Measurements from ENCODE around the gene SRPK1.
"Not testable (repeated sequence)": the region's sequence is repeated elsewhere in the genome, so short reads cannot be mapped to it uniquely, and the experiment has no call there.

The SRPK1 gene

DNA sequence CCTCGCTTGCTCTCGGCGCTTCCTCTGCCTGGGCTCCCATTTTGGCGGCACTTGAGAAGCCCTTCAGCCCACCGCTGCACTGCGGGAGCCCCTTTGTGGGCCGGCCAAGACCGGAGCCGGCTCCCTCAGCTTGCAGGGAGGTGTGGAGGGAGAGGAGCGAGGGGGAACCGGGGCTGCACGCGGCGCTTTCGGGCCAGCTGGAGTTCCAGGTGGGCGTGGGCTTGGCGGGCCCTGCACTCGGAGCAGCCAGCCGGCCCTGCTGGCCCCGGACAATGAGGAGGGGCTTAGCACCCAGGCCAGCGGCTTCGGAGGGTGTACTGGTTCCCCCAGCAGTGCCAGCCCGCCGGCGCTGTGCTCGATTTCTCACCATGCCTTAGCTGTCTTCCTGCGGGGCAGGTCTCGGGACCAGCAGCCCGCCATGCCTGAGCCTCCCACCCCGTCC is 10.2 kb upstream of the SRPK1 start:
- no peak for DNase-seq

DNA sequence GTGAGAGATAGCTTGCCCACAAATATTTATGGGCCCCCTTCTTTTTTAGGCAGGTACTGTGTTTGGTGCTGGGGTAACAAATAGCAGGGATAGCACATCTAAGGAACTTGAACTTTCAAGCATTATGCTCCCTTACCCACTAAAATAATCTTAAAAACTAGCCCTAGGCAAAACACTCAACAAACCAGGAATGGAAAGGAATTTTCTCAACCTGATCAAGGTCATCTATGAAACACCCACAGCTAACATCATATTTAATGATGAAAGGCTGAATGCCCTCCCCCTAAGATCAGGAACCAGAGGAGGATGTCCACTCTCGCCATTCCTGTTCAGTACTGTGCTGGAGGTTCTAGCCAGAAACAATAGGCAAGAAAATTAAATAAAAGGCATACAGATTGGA is 8.7 kb upstream of the SRPK1 start:
- no peak for DNase-seq

DNA sequence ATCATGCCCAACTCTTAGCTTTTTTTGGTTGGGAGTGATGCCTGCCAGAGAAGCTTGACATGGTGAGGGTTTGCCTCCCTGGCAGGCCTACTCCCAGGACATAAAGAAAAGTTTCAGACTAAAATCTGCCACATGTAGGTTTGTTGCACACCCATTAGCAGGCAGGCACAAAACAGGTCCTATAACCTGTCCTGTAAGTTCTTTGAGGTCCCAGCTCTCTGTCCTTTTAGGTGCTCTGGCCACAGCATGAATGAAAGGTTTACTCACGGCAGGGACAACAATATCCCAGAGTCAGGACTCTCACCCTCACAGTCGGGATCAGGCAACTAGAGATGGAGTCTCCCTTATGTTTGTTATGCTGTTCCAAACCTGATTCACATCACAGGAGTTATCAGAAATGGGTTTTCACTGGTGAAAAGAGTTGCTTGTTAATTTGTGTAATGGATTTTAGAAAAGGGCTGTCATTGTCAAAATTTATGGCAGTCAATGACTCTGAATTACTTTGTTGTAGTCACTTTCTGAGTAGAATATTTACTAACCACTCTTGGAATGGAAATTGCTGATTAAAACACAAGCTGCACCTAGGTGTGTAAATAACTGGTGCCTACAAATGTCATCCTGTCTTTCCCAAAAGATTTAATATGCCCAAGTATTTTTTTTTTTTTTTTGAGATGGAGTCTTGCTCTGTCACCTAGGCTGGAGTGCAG is 5.8 kb upstream of the SRPK1 start:
- DNase-seq = no peak

DNA sequence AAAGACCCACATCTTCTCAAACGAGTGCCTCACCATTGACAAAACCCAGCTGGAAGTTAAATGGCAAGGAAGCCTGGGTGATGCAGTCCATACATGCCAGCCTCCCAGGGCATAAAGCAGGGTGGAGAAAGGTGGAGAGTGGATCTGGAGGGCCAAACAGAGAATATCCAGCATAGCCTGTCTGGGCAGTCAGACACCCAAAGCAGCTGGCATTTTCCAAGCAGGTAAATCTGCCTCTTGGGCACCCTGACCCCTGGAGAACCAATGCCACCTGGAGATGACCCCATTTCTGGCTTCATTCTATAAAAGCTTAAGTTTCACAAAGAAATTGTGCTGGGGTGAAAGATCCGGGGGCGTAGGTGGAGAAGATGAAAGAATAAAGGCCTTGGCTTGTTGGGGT is 5.1 kb upstream of the SRPK1 start:
- no peak for DNase-seq

DNA sequence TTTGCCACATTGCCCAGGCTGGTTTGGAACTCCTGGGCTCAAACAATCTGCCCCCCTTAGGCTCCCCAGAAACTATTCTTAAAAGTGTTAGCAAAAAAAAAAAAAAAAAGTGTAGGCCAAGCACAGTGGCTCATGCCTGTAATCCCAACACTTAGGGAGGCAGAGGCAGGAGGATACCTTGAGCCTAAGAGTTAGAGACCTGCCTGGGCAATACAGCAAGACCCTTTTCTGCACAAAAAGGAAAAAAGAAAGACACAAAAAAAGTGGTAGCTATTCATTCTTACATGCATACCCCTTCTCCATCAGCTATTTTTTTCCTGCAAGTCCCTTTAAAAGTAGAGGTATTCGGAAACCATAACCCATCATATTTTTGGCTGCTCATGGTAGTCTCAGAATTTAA is 3.2 kb upstream of the SRPK1 start:
- DNase-seq = no peak

DNA sequence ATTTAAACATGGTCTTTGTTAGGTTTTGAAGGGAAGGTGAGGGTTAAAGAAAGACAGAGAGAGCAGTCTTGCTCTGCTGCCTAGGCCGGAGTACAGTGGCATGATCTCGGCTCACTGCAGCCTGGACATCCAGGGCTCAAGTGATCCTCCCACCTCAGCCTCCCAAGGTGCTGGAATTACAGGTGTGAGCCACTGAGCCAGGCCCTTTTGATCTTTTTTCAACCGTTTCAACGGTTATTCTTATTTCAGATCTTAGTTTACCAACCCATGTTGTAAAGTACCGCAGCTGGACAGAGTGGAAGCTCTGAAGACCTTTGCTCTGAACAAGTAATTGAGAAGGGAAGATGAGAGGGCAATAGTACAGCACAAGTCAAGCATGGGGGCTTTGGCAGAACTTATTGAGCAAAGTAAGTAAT is 1.2 kb upstream of the SRPK1 start:
- DNase-seq = no peak

DNA sequence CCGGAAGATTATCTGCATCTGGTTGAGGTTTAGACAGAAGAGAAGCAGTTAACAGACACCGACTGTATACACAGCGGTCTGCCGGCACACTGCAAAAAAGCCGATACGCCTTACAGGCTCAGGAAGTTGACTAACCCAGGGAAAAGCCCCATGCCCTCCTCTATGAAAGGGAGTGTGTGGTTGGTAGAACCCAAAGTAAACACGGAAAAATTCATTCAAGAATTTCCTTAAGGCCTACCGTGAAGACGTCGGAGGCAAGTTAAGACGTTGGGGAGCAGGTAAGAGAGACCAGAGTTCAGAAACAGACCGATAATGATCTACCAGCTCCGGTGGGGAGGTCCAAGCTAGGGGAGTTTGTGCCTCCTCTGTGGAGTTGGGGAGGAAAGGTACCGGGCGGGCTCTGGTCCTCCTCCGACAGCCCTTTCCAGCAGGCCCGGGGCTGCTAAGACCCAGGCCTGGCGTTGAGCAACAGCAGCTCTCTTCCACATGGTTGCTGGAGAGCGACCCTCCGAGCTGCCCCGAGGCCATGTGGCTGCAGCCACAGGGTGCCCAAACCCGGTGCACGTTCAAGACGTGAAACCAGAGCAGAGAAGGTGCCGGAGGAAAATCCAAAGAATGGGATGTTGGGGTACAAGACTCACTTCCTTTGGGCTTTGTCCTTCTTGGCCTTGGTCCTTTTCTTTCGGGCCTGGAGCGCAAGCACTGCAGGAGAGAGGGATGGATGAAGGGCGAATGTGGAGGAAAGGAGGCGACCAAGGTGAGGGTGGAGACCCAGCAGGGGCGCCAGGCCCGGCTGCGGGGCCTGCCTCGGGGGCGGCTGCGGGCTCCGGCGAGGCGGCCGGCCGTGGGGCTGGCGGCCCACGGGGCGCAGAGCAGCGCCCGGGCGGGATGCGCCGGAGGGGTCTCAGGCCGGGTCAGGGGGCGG is 809 bp downstream of the SRPK1 start:
- peak in 10 of 14 donors; percentile 3 to 39 (median 26) for DNase-seq

DNA sequence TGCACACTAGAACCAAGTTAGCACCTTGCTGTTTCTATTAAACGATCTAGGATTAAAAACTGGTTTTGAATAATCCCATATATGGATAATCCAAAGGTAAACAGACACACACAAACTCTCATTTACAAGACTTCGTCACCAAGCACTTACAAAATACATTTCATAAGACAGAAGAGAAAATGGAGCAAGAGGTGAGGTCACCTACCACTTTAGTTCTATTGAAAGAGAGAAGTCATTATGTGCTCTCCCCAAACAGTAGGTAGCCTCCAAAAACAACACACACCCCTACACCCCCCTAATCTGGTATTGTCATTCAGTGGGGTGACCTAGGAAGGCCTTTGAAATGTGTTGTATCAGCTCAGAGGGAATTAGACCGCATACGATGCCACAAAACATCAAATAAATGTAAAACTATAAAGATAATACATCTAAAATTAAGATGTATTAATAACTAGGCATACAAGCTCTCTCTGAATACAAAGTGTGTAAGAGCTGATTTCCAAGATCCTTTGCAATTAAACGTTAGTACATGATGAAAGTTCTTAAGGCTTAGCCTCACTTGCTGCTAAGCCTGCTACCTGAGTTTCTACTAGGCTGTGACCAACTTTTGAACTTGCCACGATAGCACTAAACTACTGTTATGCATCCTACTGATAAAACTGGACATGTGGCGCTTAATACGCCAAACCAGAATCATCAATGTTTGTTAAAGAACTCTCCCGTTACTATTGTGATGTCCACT is 1.6 kb downstream of the SRPK1 start:
- peak in 1 of 14 donors; percentile 19 for DNase-seq

DNA sequence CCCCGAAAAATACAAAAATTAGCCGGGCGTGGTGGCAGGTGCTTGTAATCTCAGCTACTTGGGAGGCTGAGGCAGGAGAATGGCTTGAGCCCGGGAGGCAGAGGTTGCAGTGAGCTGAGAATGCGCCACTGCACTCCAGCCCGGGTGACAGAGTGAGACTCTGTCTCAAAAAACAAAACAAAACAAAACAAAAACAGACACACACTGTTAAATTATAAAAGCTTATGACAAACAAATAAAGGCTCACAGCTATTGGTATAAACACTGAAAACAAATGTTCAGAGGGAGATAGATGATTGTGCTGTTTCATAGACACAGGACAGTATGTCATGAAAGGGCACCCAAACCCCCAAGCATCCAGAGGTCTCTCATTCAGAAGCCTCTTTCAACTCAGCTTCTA is 4.0 kb downstream of the SRPK1 start:
- not testable (repeated sequence) for DNase-seq

DNA sequence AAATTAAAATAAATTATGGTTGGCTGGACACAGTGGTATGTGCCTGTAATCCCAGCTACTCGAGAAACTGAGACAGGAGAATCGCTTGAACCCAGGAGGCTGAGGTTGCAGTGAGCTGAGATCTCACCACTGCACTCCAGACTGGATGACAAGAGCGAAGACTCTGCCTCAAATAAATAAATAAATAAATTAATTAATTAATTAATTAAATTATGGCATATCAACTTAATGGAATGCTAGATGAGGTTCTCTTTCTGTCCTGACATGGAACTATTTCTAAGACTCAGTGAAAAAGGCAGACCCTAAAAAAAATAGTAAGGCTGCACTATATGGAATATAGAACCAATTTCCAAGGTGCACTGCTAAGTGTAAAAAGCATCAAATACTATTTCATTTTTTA is 4.8 kb downstream of the SRPK1 start:
- DNase-seq = no peak

DNA sequence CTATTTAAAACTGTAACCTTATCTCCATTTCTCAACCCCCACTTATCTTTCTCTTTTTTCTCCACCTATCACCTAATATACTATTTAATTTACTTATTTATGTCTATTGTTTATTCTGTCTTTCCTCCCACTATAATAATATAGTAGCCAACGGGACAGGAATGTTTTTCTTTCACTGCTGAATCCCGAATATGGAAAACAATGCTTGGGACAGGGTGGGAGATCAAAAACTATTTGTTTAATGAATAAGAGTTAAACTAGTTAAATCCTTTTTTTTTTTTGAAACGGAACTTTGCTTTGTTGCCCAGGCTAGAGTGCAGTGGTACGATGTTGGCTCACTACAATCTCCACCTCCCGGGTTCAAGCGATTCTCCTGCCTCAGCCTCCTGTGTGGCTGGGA is 6.4 kb downstream of the SRPK1 start:
- no peak for DNase-seq

DNA sequence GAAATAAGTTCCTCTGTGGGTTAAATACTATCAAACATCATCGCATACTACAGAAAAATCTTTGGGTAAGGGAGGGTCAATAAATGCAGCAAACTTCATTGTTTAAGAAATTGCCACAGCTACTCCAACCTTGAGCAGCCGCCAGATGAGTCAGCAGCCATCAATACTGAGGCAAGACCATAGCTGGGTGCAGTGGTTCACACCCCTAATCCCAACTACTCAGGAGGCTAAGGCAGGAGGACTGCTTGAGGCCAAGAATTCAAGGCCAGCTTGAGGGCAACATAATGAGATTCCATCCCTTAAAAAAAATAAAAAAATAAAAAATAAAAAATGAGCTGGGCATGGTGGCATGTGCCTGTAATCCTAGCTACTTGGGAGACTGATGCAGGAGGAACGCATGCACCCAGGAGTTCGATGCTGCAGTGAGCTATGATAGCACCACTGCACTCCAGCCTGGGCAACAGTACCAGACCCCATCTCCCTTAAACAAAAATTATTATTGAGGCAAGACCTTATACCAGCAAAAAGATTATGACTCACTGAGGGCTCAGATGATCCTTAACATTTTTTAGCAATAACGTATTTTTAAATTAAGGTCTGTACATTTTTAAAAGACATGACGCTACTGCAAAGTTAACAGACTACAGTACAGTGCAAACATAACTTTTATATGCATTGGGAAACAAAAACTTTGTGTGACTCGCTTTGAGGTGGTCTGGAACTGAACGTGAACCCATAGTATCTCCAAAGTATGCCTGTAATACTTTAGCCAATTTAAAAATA is 8.8 kb downstream of the SRPK1 start:
- no peak for DNase-seq

DNA sequence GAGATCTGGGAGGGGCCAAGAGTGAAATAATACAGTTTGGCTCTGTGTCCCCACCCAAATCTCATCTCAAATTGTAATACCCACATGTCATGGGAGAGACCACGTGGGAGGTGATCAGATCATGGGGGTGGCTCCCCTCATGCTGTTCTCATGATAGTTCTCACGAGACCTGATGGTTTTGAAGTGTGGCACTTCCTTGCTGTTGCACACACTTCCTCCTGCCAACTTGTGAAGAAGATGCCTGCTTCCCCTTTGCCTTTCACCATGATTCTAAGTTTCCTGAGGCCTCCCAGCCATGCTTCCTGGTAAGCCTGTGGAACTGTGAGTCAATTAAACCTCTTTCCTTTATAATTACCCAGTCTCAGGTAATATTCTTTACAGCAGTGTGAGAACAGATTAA is 11.3 kb downstream of the SRPK1 start:
- DNase-seq = not testable (repeated sequence)

DNA sequence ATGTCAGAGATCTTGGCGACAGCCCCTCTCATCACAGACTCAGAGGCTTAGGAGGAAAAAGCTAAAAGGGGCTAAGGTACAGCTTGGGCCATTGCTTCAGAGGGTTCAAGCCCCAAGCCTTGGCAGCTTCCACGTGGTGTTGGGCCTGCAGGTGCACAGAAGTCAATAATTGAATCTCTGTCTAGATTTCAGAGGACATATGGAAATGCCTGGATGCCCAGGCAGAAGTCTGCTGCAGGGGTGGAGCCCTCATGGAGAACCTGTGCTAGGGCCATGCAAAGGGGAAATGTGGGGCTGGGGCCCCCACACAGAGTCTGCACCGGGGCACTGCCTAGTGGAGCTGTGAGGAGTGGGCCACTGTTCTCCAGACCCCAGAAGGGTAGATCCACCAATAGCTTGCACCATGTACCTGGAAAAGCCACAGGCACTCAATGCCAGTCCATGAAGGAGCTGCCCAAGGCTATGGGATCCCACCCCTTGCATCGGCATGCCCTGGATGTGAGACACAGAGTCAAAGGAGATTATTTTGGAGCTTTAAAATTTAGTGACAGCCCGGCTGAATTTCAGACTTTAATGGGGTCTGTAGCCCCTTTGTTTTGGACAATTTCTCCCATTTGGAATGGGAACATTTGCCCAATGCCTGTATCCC is 12.0 kb downstream of the SRPK1 start:
- DNase-seq = not testable (repeated sequence)

DNA sequence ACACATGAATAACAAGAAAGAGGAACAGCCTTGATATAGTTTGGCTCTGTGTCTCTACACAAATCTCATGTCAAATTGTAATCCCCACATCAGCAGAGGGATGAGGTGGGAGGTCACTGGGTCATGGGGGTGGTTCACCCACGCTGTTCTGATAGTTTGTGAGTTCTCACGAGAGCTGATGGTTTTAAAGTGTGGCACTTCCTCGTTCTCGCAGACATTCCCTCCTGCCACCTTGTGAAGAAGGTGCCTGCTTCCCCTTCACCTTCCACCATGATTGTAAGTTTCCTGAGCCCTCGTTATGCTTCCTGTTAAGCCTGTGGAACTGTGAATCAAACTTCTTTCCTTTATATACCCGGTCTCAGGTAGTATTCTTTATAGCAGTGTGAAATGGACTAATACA is 13.1 kb downstream of the SRPK1 start:
- no peak for DNase-seq

DNA sequence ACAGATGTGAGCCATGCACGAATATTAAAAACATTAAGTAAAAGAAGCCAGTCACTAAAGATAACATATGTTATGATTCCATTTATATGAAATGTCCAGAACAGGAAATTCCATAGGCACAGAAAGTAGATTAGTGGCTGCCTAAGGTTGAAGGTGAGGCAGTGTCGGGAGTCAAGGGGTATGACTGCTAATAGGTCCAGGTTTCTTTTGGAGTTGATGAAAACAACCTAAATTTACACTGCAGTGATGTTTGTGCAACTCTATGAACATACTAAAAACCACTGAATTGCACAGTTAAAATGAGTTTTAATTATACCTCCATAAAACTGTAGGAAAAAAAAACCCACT is 14.4 kb downstream of the SRPK1 start:
- no peak for DNase-seq

DNA sequence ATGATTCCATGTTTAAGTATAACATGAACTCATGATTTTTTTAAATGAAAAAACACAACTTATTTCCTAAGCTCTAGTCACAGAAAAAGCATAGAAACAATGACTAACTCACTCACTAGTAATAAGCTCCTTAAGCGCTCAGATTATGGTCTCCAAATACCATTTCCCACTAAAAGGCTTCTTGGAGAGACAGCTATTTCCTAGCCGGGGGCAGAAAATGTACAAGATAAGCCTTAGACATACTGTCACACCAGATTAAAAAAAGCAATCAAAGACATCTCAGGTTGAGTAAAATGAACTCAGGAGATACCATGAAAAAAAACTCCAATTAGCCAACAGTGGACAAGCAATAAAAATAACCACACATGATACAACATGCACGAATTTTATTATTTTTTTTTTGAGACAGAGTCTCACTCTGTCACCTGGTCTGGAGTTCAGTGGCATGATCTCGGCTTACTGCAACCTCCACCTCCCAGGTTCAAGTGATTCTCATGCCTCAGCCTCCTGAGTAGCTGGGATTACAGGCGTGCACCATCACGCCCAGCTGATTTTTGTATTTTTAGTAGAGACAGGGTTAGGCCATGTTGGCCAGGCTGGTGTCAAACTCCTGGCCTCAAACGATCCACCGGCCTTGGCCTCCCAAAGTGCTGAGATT is 14.9 kb downstream of the SRPK1 start:
- no peak for DNase-seq

DNA sequence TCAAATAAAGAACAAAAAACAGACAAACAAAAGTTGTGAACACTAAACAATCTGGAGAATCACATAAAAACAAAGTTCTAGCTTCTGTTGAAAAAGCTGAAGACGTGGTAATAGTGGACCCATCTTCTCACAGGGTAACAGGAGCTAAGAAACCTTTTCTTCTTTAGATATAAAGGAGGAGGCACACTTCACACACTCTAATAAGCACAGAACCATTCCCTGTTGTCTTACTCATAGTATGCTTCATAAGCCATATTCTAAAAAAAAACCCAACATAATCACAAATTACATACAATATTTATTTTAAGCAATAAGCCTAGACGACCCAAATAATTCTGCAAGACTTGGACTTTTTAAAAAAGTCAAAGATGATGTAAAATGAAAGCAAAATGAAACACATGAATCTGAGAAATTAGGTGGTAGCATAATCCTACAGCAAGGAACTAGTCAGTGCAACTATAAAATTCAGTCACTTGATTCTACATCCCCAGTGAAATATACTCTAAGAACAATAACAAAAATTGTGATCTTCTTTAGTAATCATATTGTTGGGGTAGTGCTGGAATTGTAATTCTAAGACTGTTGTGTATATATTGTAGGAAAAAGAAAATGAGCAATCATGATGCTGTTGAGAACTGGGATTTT is 15.6 kb downstream of the SRPK1 start:
- no peak for DNase-seq

DNA sequence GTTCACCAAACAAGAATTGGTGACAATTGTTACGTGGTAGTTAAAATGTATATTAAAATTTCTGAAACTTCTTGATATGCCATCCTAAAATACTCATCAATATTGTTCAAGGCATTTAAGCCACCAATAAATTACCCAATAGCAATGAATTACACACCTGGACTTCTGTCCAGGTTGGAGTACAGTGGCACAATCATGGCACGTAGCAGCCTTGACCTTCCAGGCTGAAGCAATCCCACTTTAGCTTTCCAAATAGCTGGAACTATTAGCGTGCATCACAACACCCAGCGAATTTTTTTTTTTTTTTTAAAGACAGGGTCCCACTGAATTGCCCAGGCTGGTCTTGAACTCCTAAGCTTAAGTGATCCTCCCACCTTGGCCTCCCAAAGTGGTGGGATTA is 17.2 kb downstream of the SRPK1 start:
- DNase-seq = no peak

DNA sequence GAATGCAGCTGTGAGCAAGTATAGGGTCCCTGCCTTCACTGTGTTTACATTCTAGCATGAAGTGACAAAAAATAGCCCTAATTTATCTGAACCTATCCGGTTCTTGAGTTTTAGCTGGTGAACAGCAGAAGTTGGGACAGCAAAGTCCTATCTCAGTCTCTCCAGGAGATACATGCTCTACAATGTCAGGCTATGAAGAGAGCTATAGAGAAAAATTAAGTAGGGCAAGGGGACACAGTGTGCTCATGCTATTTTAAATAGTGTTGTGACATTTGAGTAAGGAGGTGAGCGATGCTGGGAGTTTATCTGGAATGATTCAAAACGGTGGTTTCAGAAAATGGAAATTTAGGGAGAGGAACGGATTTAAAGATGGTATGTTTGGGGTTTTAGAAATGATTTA is 20.4 kb downstream of the SRPK1 start:
- DNase-seq = no peak

DNA sequence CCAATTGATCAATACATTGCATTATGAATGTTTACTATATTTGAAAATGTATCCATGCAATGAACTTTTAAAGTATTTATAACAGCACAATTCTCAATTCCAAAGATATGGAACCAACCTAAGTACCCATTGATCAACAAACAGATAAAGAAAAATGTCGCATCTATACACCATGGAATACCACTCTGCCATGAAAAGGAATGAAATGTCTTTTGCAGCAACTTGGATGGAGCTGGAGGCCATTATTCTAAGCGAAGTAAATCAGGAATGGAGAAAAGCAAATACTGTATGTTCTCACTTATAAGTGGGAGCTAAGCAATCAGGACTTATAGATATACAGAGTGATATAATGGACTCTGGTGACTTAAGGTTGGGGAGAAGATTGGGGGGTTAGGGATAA is 22.9 kb downstream of the SRPK1 start:
- DNase-seq = no peak

All from C1 segment of cervical spinal cord (tissue), 14 donors.